HFFc6 (cell line): ENCODE results near the gene MMP3. TPM values are rescaled to one million over a fixed set of nuclear protein-coding genes. Genes with fewer than 3 reads are reported as not detected.
A peak's percentile ranks its signal among the peaks of the same experiment; 100 is the strongest.

Source experiments
- DNase-seq: peaks from one replicate; pipeline ENCODE4 v3.0.0-alpha.2; 2018
- H3K27ac Mint-ChIP-seq: 2 replicates; pipeline ENCODE4 v1.8.0; 2020; ENCODE audit warnings: mild to moderate bottlenecking, mixed read lengths
- H3K27me3 Mint-ChIP-seq: 2 replicates; pipeline ENCODE4 v1.8.0; 2021; ENCODE audit warnings: mild to moderate bottlenecking, moderate library complexity, mixed read lengths; ENCODE audit not compliant: insufficient read depth
- H3K36me3 Mint-ChIP-seq: 2 replicates; pipeline ENCODE4 v1.8.0; 2021; ENCODE audit warnings: low read depth, mixed read lengths
- H3K4me1 Mint-ChIP-seq: 2 replicates; pipeline ENCODE4 v1.8.0; 2020; ENCODE audit warnings: low read depth, mixed read lengths
- H3K4me3 Mint-ChIP-seq: 2 replicates; pipeline ENCODE4 v1.8.0; 2020; ENCODE audit warnings: mild to moderate bottlenecking, moderate library complexity, mixed read lengths
- H3K9me3 Mint-ChIP-seq: 2 replicates; pipeline ENCODE4 v1.8.0; 2020; ENCODE audit warnings: mild to moderate bottlenecking, mixed read lengths
- CTCF ChIP-seq: fragments of 200-600 bp; sonication (generic); IDR thresholded peaks from 2 replicates; pipeline ENCODE4 v1.5.0; 2021; ENCODE audit warnings: antibody characterized with exemption, mild to moderate bottlenecking
- total RNA-seq, 6 experiments: library from RNA; stranded (reverse); fragmentation: NEBNext Ultra II Directional; extraction: Animal tissue kit (Norgen Biotek cat#: 25700); gene quantifications; 2 replicates in 1 of 6; 3 replicates in 5 of 6; pipeline ENCODE4 v1.2.3, GENCODE V29; 2021

Gene MMP3
- total RNA-seq, 6 experiments from 2014 or later, result 35.4 to 112 (median 42.1) TPM

GRCh38 chr11:102800767-102801166 is 42.6 kb downstream of the MMP3 start:
- Mint-ChIP-seq H3K27ac (peak overlapping the region; percentile 93), H3K27me3 (peaks cover 3% of the 10 kb centered on the region; the same call in 1 of the 2 replicates), H3K4me1 (peaks cover 78% of the 10 kb centered on the region), H3K36me3 (no peaks in the 10 kb centered on the region), H3K9me3 (no peaks in the 10 kb centered on the region), H3K4me3 (no peak overlapping the region)
- no peak for TF ChIP-seq CTCF
- DNase-seq, result no peak

- Mint-ChIP-seq H3K9me3 (no peaks in the 10 kb centered on the region), H3K4me1 (peaks cover 78% of the 10 kb centered on the region), H3K27me3 (peaks cover 3% of the 10 kb centered on the region; the same call in 1 of the 2 replicates), H3K4me3 (peak overlapping the region; percentile 5), H3K36me3 (peaks cover 1% of the 10 kb centered on the region; the same call in 1 of the 2 replicates), H3K27ac (peak overlapping the region; percentile 93)
- no peak for TF ChIP-seq CTCF
- no peak for DNase-seq
These were observed 43.6 kb downstream of the MMP3 start for GRCh38 chr11:102799681-102800340.

- peak within 1 kb of the TSS; percentile 83 for H3K4me3 Mint-ChIP-seq
- H3K27me3 Mint-ChIP-seq, result peaks cover 3% of the 10 kb centered on the region; the same call in 1 of the 2 replicates
- H3K36me3 Mint-ChIP-seq, result peaks cover 10% of the 10 kb centered on the region; the same call in 1 of the 2 replicates
- no peak for TF ChIP-seq CTCF
- DNase-seq, result peak; percentile 86
- H3K4me1 Mint-ChIP-seq, result peaks cover 76% of the 10 kb centered on the region
- peak within 1 kb of the TSS; percentile 93 for H3K27ac Mint-ChIP-seq
- no peaks in the 10 kb centered on the region for H3K9me3 Mint-ChIP-seq
These were observed 45.2 kb downstream of the MMP3 start, which contains the start of gene MMP1 for GRCh38 chr11:102798012-102798746. Gene MMP1, minus strand, starts transcription at chr11:102798160. Its CDS starts 68 bp downstream, at chr11:102798092.

DNA sequence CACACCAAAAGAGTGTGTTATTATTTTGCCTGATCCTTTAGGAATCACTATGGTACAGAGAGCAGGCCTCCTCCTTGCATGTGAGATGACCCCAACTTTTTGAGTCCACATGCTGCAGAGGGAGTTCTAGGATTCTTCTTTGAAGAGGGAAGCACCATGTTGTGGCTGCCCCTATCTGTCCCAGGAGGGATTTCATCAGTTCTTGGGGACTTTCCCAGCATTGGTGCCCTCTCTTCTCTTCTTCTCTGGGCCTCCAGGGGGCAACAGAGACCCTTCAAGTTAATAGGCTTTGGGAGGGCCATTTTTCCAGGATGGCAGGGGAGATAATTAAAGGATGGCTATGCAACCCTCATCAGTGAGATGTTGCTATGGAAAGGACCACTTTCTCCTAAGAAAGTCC is 49.0 kb downstream of the MMP3 start:
- H3K27ac Mint-ChIP-seq, result no peak overlapping the region
- TF ChIP-seq CTCF, result peak; percentile 76
- peaks cover 10% of the 10 kb centered on the region; the same call in 1 of the 2 replicates for H3K36me3 Mint-ChIP-seq
- no peak overlapping the region for H3K4me3 Mint-ChIP-seq
- H3K27me3 Mint-ChIP-seq, result peaks cover 3% of the 10 kb centered on the region
- DNase-seq, result peak; percentile 29
- no peaks in the 10 kb centered on the region for H3K9me3 Mint-ChIP-seq
- peaks cover 56% of the 10 kb centered on the region for H3K4me1 Mint-ChIP-seq

DNA sequence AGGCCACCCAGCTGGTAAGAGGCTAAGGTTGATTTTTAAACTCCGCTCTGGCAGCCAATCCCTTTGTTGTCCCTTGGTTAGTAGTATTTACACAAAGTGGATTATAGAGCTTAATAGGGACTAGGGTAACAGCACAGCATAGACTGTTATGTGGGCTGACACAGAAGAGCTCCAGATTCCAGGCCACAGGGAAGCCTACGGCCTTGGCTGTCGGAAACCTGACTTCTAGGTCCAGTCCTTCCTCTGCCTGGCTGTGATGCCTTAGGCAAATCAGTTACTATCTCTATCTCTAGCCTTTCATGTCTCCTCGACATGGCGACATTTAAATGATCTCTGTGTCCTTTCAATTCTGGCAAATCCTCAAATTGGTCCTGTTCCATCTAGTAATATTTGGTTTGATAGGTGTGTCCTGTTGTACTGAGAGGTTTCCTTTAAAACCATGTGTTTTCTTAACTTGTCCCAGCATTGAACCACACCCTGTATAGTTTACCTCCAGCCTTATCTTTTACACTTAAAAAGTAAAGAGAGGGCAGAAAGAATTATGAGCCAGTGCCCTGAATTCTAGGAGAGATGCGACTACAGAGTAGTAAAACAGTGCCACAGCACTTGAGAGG is 49.6 kb downstream of the MMP3 start:
- no peak for DNase-seq
- H3K27ac Mint-ChIP-seq, result peak overlapping the region; percentile 16; the same call in 1 of the 2 replicates
- peaks cover 10% of the 10 kb centered on the region; the same call in 1 of the 2 replicates for H3K36me3 Mint-ChIP-seq
- no peak for TF ChIP-seq CTCF
- H3K4me3 Mint-ChIP-seq, result no peak overlapping the region
- no peaks in the 10 kb centered on the region for H3K9me3 Mint-ChIP-seq
- H3K27me3 Mint-ChIP-seq, result peaks cover 3% of the 10 kb centered on the region
- H3K4me1 Mint-ChIP-seq, result peaks cover 51% of the 10 kb centered on the region
